Natural killer cell (primary cell): Measurements from ENCODE around the gene CAP2. TPM values are rescaled to one million over a fixed set of nuclear protein-coding genes. Genes with fewer than 3 reads are reported as not detected.

Source experiments
- ATAC-seq, 3 donors: fragments of 150-1000 bp in 2 of 3; fragments of 200-7000 bp in 1 of 3; cut with Tn5 transposase; 1 replicate in 1 of 3; 2 replicates in 2 of 3; pipeline ENCODE4 v1.10.0; 2021; ENCODE audit warnings: mild to moderate bottlenecking in 2 of 3, moderate library complexity in 2 of 3
- DNase-seq, 2 donors: peaks; one replicate each; pipeline versions ENCODE4 v3.0.0 to v3.0.0-alpha.2; 2013 to 2021; ENCODE audit warnings: mixed read lengths in 1 of 2
- H3K27ac ChIP-seq: one replicate; pipeline ENCODE4 v1.5.1; 2013; ENCODE audit warnings: mild to moderate bottlenecking, low read length
- H3K27me3 ChIP-seq: one replicate; pipeline ENCODE4 v1.6.1; 2013; ENCODE audit warnings: low read length; ENCODE audit not compliant: control insufficient read depth, insufficient read depth
- H3K36me3 ChIP-seq: one replicate; pipeline ENCODE4 v1.6.1; 2013; ENCODE audit warnings: low read length; ENCODE audit not compliant: control insufficient read depth, insufficient read depth
- H3K4me1 ChIP-seq: one replicate; pipeline ENCODE4 v1.6.1; 2013; ENCODE audit warnings: low read length; ENCODE audit not compliant: control insufficient read depth, insufficient read depth
- H3K4me3 ChIP-seq: one replicate; pipeline ENCODE4 v1.5.1; 2013; ENCODE audit warnings: low read length
- H3K9me3 ChIP-seq: one replicate; pipeline ENCODE4 v1.6.1; 2013; ENCODE audit warnings: low read length; ENCODE audit not compliant: control insufficient read depth, insufficient read depth
- H3K27ac Mint-ChIP-seq, 2 donors: one replicate each; pipeline ENCODE4 v1.8.0; 2022; ENCODE audit warnings: mild to moderate bottlenecking in 2 of 2, mixed read lengths in 2 of 2, moderate library complexity in 1 of 2
- H3K27me3 Mint-ChIP-seq, 2 donors: one replicate each; pipeline ENCODE4 v1.8.0; 2022; ENCODE audit warnings: low read depth in 2 of 2, mixed read lengths in 2 of 2
- H3K36me3 Mint-ChIP-seq: one replicate; pipeline ENCODE4 v1.8.0; 2022; ENCODE audit warnings: mixed read lengths
- H3K4me1 Mint-ChIP-seq, 2 donors: one replicate each; pipeline ENCODE4 v1.8.0; 2022; ENCODE audit warnings: mixed read lengths in 2 of 2
- H3K4me3 Mint-ChIP-seq: one replicate; pipeline ENCODE4 v1.8.0; 2022; ENCODE audit warnings: mild to moderate bottlenecking, moderate library complexity, mixed read lengths
- H3K9me3 Mint-ChIP-seq, 2 donors: one replicate each; pipeline ENCODE4 v1.8.0; 2022; ENCODE audit warnings: mixed read lengths in 2 of 2
- WGBS: methylation state at CpG from one replicate; pipeline ENCODE4 v1.1.7; 2013; ENCODE audit warnings: missing lambda C conversion rate; ENCODE audit not compliant: insufficient coverage; 5-methylcytosine and 5-hydroxymethylcytosine counted together
- intact Hi-C: fragments of 100-400 bp; cut with micrococcal nuclease; formaldehyde crosslinking; loops from one replicate; pipeline ENCODE4 v1.14.2; 2022
- total RNA-seq, 4 donors: library from RNA; stranded (reverse); fragments of 120-200 nt in 1 of 4; gene quantifications; one replicate each; pipeline versions ENCODE4 v1.2.3 to v1.2.4, GENCODE V29; 2013 to 2022
- TF ChIP-seq, protein P1 (sequence below): fragments of 200-600 bp; IDR thresholded peaks from one replicate; pipeline ENCODE4 v1.8.0; 2022; ENCODE audit warnings: antibody characterized with exemption

CAP2 gene
- total RNA-seq, 3 donors from 2014 or later (not counting 1 experiment from before 2014, with no cell fraction given): not detected

DNA sequence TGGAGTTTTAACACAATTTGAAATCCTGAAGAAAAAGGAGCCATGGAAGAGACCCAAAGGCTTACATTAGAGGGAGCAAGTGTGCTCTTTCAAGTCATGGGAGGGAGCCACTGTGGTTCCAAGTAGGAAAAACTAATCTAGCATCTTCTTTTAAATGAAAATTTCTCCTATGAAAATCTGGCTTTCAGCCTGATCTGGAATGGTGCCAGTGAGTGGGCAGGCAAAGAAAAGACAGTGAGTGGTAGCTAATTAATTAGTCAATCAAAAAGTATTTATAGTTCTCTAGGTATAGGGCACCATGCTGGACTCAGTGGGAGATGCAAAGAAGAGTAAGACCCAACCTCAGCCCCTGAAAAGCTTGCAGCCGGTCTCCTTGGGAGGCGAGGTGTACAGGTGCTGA is 21.9 kb downstream of the CAP2 start:
- Mint-ChIP-seq H3K27ac (no peak overlapping the region), H3K36me3 (no peaks in the 10 kb centered on the region), H3K4me1 (no peaks in the 10 kb centered on the region), H3K4me3 (no peak overlapping the region), H3K9me3 (peaks cover 0 to 2% of the 10 kb centered on the region in 2 donors), H3K27me3 (peaks cover 7 to 9% of the 10 kb centered on the region in 2 donors)
- Histone ChIP-seq H3K27ac (no peak overlapping the region), H3K9me3 (peaks cover 1% of the 10 kb centered on the region), H3K36me3 (no peaks in the 10 kb centered on the region), H3K27me3 (no peaks in the 10 kb centered on the region), H3K4me3 (no peak overlapping the region), H3K4me1 (no peaks in the 10 kb centered on the region)
- DNase-seq (no peak), ATAC-seq (no peak)
- intact Hi-C loops: no loop called here
- WGBS: 96% methylated on average over 2 of the region's 2 CpGs
- TF ChIP-seq, protein P1, sequence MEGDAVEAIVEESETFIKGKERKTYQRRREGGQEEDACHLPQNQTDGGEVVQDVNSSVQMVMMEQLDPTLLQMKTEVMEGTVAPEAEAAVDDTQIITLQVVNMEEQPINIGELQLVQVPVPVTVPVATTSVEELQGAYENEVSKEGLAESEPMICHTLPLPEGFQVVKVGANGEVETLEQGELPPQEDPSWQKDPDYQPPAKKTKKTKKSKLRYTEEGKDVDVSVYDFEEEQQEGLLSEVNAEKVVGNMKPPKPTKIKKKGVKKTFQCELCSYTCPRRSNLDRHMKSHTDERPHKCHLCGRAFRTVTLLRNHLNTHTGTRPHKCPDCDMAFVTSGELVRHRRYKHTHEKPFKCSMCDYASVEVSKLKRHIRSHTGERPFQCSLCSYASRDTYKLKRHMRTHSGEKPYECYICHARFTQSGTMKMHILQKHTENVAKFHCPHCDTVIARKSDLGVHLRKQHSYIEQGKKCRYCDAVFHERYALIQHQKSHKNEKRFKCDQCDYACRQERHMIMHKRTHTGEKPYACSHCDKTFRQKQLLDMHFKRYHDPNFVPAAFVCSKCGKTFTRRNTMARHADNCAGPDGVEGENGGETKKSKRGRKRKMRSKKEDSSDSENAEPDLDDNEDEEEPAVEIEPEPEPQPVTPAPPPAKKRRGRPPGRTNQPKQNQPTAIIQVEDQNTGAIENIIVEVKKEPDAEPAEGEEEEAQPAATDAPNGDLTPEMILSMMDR: no peak

DNA sequence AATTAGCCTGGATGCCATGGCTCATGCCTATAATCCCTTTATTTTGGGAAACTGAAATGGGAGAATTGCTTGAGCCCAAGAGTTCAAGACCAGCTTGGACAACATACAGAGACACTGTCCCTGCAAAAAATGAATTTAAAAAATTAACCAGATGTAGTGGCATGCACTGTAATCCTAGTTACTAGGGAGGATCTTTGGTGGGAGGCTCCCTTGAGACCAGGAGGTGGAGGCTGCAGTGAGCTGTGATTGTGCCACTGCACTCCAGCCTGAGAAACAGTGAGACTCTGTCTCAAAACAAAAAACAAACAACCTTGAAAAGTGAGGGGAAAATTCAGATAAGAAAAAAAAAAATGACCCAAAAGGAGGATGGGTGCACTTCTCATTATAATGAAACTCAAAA is 23.4 kb downstream of the CAP2 start:
- no peaks in the 10 kb centered on the region for H3K27me3 ChIP-seq
- H3K27ac ChIP-seq: no peak overlapping the region
- Mint-ChIP-seq H3K27me3 (peaks cover 9 to 11% of the 10 kb centered on the region in 2 donors), H3K4me3 (no peak overlapping the region), H3K4me1 (no peaks in the 10 kb centered on the region), H3K27ac (no peak overlapping the region), H3K36me3 (no peaks in the 10 kb centered on the region), H3K9me3 (peaks cover 0 to 2% of the 10 kb centered on the region in 2 donors)
- no peaks in the 10 kb centered on the region for H3K36me3 ChIP-seq
- ATAC-seq (no peak), DNase-seq (no peak)
- H3K4me1 ChIP-seq: no peaks in the 10 kb centered on the region
- intact Hi-C loops: no loop called here
- no peak overlapping the region for H3K4me3 ChIP-seq
- TF ChIP-seq, protein P1: no peak
- H3K9me3 ChIP-seq: no peaks in the 10 kb centered on the region

DNA sequence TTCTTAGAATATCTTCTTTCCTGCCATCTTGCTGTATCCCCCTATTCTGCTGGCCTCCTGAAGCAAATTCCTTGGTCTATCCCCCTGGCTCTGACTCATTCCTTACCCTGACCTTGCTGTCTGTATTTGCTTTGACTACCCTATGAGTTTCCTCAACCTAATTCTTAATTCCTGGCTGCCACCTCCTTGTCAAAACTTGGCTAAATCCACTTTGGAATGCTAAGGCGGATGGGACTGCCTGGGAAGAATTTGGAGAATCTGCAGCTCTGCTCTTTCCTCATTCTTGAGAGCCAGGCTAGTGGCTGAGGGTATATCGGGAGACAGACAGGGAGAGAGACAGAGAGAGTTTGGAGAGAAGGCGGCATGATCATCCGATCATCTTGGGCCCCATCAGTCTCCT is 24.4 kb downstream of the CAP2 start:
- no peak for DNase-seq
- WGBS: 89% methylated on average over 4 of the region's 4 CpGs
- Histone ChIP-seq H3K36me3 (no peaks in the 10 kb centered on the region), H3K27me3 (no peaks in the 10 kb centered on the region), H3K4me1 (no peaks in the 10 kb centered on the region), H3K27ac (no peak overlapping the region), H3K4me3 (no peak overlapping the region), H3K9me3 (no peaks in the 10 kb centered on the region)
- ATAC-seq: no peak
- Mint-ChIP-seq H3K27ac (no peak overlapping the region), H3K4me1 (no peaks in the 10 kb centered on the region), H3K27me3 (peaks cover 9 to 13% of the 10 kb centered on the region in 2 donors), H3K36me3 (no peaks in the 10 kb centered on the region), H3K4me3 (no peak overlapping the region), H3K9me3 (peaks cover 0 to 2% of the 10 kb centered on the region in 2 donors)
- TF ChIP-seq, protein P1: no peak
- intact Hi-C loops: no loop called here
